HFFc6 (cell line): ENCODE data around the gene TRPV4. TPM values are rescaled to one million over a fixed set of nuclear protein-coding genes. Genes with fewer than 3 reads are reported as not detected.

ENCODE experiments used
- DNase-seq: peaks from one replicate; pipeline ENCODE4 v3.0.0-alpha.2; 2018
- H3K27ac Mint-ChIP-seq: 2 replicates; pipeline ENCODE4 v1.8.0; 2020; ENCODE audit warnings: mild to moderate bottlenecking, mixed read lengths
- H3K27me3 Mint-ChIP-seq: 2 replicates; pipeline ENCODE4 v1.8.0; 2021; ENCODE audit warnings: mild to moderate bottlenecking, moderate library complexity, mixed read lengths; ENCODE audit not compliant: insufficient read depth
- H3K36me3 Mint-ChIP-seq: 2 replicates; pipeline ENCODE4 v1.8.0; 2021; ENCODE audit warnings: low read depth, mixed read lengths
- H3K4me1 Mint-ChIP-seq: 2 replicates; pipeline ENCODE4 v1.8.0; 2020; ENCODE audit warnings: low read depth, mixed read lengths
- H3K4me3 Mint-ChIP-seq: 2 replicates; pipeline ENCODE4 v1.8.0; 2020; ENCODE audit warnings: mild to moderate bottlenecking, moderate library complexity, mixed read lengths
- H3K9me3 Mint-ChIP-seq: 2 replicates; pipeline ENCODE4 v1.8.0; 2020; ENCODE audit warnings: mild to moderate bottlenecking, mixed read lengths
- total RNA-seq, 6 experiments: library from RNA; stranded (reverse); fragmentation: NEBNext Ultra II Directional; extraction: Animal tissue kit (Norgen Biotek cat#: 25700); gene quantifications; 2 replicates in 1 of 6; 3 replicates in 5 of 6; pipeline ENCODE4 v1.2.3, GENCODE V29; 2021
- TF ChIP-seq, protein P1 (sequence below): fragments of 200-600 bp; sonication (generic); IDR thresholded peaks from 2 replicates; pipeline ENCODE4 v1.5.0; 2021; ENCODE audit warnings: antibody characterized with exemption, mild to moderate bottlenecking

The TRPV4 gene
- total RNA-seq, 6 experiments from 2014 or later, result 1.6 to 2.5 (median 1.9) TPM

DNA sequence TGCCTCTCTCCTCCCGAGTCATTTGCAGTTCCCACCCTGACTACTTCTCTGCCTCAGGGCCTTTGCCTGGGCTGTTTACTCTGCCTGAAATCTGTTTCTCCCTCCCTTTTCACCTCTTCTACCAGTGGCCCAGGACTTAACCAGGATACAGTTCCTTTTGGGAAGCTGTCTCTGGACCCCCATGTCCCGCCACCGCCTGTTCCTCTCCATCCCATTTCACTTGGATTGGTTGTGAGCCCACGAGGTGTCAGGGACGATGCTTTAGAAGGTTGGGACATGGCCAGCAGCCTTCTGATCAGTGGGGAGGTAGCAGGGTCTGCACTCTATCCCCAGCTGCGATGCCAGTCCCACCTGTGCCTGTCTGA is 67.8 kb downstream of the TRPV4 start:
- Mint-ChIP-seq H3K9me3 (peaks cover 4% of the 10 kb centered on the region; the same call in 1 of the 2 replicates), H3K4me1 (no peaks in the 10 kb centered on the region), H3K4me3 (no peak overlapping the region), H3K36me3 (no peaks in the 10 kb centered on the region), H3K27ac (no peak overlapping the region), H3K27me3 (peaks cover 5% of the 10 kb centered on the region)
- no peak for DNase-seq
- TF ChIP-seq, protein P1, sequence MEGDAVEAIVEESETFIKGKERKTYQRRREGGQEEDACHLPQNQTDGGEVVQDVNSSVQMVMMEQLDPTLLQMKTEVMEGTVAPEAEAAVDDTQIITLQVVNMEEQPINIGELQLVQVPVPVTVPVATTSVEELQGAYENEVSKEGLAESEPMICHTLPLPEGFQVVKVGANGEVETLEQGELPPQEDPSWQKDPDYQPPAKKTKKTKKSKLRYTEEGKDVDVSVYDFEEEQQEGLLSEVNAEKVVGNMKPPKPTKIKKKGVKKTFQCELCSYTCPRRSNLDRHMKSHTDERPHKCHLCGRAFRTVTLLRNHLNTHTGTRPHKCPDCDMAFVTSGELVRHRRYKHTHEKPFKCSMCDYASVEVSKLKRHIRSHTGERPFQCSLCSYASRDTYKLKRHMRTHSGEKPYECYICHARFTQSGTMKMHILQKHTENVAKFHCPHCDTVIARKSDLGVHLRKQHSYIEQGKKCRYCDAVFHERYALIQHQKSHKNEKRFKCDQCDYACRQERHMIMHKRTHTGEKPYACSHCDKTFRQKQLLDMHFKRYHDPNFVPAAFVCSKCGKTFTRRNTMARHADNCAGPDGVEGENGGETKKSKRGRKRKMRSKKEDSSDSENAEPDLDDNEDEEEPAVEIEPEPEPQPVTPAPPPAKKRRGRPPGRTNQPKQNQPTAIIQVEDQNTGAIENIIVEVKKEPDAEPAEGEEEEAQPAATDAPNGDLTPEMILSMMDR, result no peak

DNA sequence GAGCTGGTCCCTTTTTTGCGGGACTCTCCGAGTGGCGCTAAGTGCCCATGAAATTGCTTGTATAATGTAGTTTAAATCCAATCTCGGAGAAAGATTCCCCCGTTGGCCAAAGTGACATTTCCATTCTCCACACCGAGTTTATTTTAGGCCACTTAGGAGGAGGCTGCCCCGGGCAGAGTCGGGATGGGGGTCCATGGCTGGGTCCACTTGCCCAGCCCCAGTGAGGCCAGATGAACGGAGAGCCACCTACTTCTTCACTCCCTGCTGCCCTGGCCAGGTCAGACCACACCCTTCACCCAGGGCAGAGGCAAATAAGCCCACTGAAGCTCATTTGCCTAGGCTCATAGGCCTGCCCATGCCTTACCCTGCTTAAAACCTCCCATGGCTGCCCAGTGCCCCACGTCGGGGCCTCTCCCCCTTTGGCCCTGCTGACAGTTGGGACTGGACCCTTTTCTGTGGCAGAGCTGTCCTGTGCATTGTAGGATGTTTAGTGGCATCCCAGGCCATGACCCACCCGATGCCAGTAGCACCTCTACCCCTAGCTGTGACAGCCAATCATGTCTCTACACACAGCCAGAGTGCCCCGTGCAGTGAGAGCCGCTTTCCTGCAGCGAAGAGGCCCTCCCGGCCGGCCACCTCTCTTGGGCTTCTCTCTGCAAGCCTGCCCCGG is 68.3 kb downstream of the TRPV4 start:
- Mint-ChIP-seq H3K27me3 (peaks cover 5% of the 10 kb centered on the region), H3K4me1 (no peaks in the 10 kb centered on the region), H3K4me3 (no peak overlapping the region), H3K36me3 (no peaks in the 10 kb centered on the region), H3K9me3 (peaks cover 4% of the 10 kb centered on the region; the same call in 1 of the 2 replicates), H3K27ac (no peak overlapping the region)
- no peak for DNase-seq
- TF ChIP-seq, protein P1, result no peak

DNA sequence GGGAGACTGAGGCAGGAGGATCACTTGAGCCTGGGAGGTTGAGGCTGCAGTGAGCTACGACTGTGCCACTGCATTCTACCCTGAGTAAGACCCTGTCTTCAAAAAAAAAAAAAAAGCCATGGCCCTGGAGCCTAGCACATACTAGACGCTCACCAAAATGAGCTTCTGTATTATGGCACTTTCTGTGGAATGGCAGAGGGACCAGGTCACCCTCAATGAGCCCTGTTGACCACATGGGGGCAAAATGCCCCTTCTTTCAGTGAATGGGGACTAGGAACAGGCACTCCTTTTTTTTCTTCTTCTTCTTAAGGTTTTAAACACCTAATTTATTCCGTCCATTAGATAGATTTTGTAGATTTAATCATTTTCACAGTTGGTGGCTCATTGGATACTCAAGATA is 69.1 kb downstream of the TRPV4 start:
- TF ChIP-seq, protein P1, result no peak
- Mint-ChIP-seq H3K9me3 (peaks cover 4% of the 10 kb centered on the region; the same call in 1 of the 2 replicates), H3K27me3 (peaks cover 11% of the 10 kb centered on the region), H3K36me3 (no peaks in the 10 kb centered on the region), H3K4me1 (no peaks in the 10 kb centered on the region), H3K4me3 (no peak overlapping the region), H3K27ac (no peak overlapping the region)
- no peak for DNase-seq

DNA sequence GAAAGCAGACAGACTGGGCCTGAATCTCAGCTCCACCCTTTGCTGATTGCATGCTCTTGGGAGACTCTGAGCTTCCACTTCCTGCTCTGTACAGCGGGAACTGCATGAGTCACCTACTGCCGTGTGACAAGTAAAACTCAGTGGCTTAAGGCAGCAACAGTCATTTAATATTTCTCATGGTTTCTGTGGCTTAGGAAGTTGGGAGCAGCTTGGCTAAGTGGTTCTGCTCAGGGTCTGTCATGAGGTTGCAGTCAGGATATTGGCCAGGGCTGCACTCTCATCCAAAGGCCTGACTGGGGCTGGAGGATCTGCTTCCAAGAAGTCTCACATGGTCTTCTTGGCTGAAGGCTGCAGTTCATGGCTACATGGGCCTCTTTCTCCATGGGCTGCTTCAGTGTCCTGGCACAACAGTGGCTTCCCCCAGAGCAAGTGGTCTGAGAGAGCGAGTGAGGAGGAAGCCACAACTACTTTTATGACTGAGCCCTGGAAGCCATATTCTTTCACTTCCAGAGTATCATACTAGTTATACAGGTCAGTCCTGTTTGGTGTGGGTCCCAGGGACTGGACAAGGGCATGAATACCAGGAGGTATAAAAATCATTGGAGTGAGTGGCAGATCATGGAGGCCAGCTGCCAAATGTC is 69.9 kb downstream of the TRPV4 start:
- H3K9me3 Mint-ChIP-seq, result peaks cover 4% of the 10 kb centered on the region; the same call in 1 of the 2 replicates
- no peak overlapping the region for H3K4me3 Mint-ChIP-seq
- DNase-seq, result peak; percentile 64
- H3K27me3 Mint-ChIP-seq, result peaks cover 15% of the 10 kb centered on the region
- no peaks in the 10 kb centered on the region for H3K4me1 Mint-ChIP-seq
- H3K27ac Mint-ChIP-seq, result peak overlapping the region; percentile 11; the same call in 1 of the 2 replicates
- TF ChIP-seq, protein P1, result no peak
- H3K36me3 Mint-ChIP-seq, result no peaks in the 10 kb centered on the region

DNA sequence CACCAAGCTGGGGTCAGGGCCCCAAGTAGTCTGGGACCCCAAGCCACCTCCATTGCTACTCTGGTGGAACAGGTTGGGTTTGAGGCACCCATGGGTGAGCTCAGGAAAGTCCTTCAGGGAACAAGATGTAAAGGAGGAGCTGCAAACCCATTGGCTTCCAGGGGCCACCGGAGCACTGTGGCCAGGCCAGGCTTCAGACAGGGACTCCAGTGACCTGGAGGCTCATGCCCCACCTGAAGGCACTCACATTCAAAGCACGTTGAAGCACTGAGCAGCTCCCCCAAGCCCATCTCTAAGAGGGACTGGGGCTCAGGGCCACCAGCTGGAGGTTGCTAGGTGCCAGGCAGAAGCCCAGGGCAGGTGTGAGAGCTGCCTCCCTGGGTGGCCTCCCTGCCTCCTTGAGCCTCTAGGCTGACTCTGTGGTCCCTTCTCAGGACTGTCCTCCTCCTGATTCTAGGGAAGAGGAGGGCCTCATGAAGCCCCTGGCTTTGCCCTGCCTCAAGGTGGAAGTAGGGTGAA is 70.5 kb downstream of the TRPV4 start:
- Mint-ChIP-seq H3K27me3 (peaks cover 19% of the 10 kb centered on the region), H3K4me1 (no peaks in the 10 kb centered on the region), H3K9me3 (peaks cover 4% of the 10 kb centered on the region; the same call in 1 of the 2 replicates), H3K4me3 (no peak overlapping the region), H3K27ac (peak overlapping the region; percentile 11; the same call in 1 of the 2 replicates), H3K36me3 (no peaks in the 10 kb centered on the region)
- TF ChIP-seq, protein P1, result no peak
- no peak for DNase-seq
